ENCODE data around the gene RAB11A. TPM values are rescaled to one million over a fixed set of nuclear protein-coding genes. Genes with fewer than 3 reads are reported as not detected.

The RAB11A gene
- polyA plus RNA-seq, 1 of the 3 experiments (the other 2 are of a cell fraction), result 352 TPM

DNA sequence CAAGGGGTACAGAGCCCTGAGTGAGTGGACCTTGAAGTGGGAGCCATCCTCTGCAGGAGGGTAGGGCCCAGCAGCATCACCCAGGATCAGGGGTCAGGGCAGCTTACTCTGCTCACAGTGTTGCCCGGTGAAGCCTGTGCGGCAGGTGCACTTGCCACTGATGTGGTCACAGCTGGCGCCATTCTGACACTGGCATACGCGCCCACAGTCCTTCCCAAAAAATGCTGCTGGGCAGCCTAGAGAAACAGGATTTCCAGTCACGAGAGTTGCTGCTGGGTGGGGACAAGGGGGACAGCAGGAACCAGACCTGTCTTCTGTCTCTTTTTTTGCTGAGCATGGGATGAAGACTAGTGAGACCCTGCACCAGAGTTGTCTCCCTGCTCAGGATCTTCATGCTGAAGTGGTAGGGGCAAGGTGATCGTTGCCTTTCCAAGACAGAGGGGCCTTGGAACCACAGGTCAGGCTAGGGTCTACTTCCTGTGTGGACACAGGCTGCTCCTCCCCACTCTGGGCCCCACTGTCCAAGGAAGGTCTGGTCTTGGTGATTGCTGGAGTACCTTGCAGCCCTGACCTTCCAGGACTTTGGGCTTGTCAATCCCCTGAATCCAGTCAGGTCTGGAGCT, 46.9 kb downstream of the RAB11A start:
- H3K4me2 ChIP-seq, result no peak overlapping the region
- no peaks in the 10 kb centered on the region for H3K79me2 ChIP-seq (ENCODE audit: insufficient read depth)
- H3K9me2 ChIP-seq, result no peaks in the 10 kb centered on the region
- no peak overlapping the region for H2AFZ ChIP-seq (ENCODE audit: low read depth)
- CTCF ChIA-PET, result interaction anchor here (0.6 to 4.1 kb wide), 44 partner anchors 9 to 582 kb away, joined by 3 to 40 read pairs (median 4); partner anchors contain the start of gene SNAPC5
- no peaks in the 10 kb centered on the region for H4K20me1 ChIP-seq (ENCODE audit: insufficient read depth)
- no peak overlapping the region for H3K9ac ChIP-seq
- no peak for TF ChIP-seq TAF1 (IDR thresholded peaks at IDR 0.05; ENCODE audit: borderline replicate concordance, low read depth, low read length)
- TF ChIP-seq, protein P1, sequence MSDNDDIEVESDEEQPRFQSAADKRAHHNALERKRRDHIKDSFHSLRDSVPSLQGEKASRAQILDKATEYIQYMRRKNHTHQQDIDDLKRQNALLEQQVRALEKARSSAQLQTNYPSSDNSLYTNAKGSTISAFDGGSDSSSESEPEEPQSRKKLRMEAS (IDR thresholded peaks at IDR 0.05; ENCODE audit: low read depth), result no peak
- POLR2A ChIA-PET, result interaction anchor here (0.6 to 0.8 kb wide), 2 partner anchors 16 to 331 kb away, joined by 3 read pairs; no protein-coding TSS in a partner anchor
- no peaks in the 10 kb centered on the region for H3K9me3 ChIP-seq
- H3K4me1 ChIP-seq (ENCODE audit: control insufficient read depth in 1 of 2, insufficient read depth in 2 of 2, low read depth in 1 of 2, low read length in 1 of 2), result peaks cover 0 to 17% of the 10 kb centered on the region in 2 experiments; a peak in 1 of 4 replicates
- H3K27ac ChIP-seq (ENCODE audit: low read depth in 2 of 2, low read length in 1 of 2), result no peak overlapping the region
- DNase-seq, result no peak
- no peaks in the 10 kb centered on the region for H3F3A ChIP-seq (replicated peaks; ENCODE audit: insufficient read depth)
- no peaks in the 10 kb centered on the region for H3K27me3 ChIP-seq (ENCODE audit: insufficient read depth)
- H3K4me3 ChIP-seq (ENCODE audit: low read depth in 2 of 2, low read length in 1 of 2), result no peak overlapping the region
- peaks cover 0 to 9% of the 10 kb centered on the region in 2 experiments for H3K36me3 ChIP-seq (replicated peaks in 1 of 2; ENCODE audit: control insufficient read depth in 1 of 2, insufficient read depth in 2 of 2, low read length in 1 of 2)
- 17% methylated on average over 1 of the region's 7 CpGs for WGBS (ENCODE audit: low lambda C conversion rate)

DNA sequence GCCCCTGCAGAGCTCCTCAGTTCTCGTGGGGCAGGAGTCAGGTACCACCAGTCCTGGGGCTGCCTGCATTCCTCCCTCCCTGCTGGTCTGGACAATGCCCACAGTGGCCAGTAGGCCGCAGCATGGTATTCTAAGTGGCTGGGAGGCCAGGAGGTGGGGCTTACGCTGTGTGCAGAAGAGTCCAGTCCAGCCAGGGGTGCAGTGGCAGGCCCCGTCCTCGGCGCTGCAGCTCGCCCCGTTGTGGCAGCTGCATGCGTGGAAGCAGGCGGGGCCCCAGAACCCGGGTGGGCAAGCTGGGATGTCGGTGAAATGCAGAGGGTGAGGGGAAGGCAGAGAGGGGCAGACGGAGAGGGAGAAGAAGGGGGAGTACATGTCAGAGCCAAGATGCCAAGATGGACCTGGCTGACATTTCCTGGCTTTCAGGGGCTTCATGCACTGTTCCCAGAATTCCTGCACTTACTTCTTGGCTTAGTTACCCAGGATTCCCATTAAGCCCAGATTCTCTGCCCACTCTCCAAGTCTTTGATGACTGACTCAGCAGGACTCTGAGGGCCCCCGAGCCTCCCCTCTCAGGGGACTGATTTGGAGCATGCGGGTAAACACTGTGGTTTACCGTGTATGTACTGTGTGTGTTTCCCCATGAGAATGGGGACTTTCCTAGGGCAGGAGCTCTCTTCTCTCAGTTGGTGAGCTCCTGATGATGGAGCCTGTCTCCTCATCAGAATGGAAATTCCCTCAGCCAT, 47.5 kb downstream of the RAB11A start:
- 48% methylated on average over 7 of the region's 16 CpGs for WGBS (ENCODE audit: low lambda C conversion rate)
- Histone ChIP-seq H2AFZ (ENCODE audit: low read depth) (no peak overlapping the region), H3K9ac (no peak overlapping the region), H3K4me2 (no peak overlapping the region), H3K9me2 (no peaks in the 10 kb centered on the region), H3K4me3 (ENCODE audit: low read depth in 2 of 2, low read length in 1 of 2) (no peak overlapping the region), H3K27me3 (ENCODE audit: insufficient read depth) (no peaks in the 10 kb centered on the region), H3F3A (replicated peaks; ENCODE audit: insufficient read depth) (no peaks in the 10 kb centered on the region), H3K36me3 (replicated peaks in 1 of 2; ENCODE audit: control insufficient read depth in 1 of 2, insufficient read depth in 2 of 2, low read length in 1 of 2) (peaks cover 0 to 9% of the 10 kb centered on the region in 2 experiments), H3K4me1 (ENCODE audit: control insufficient read depth in 1 of 2, insufficient read depth in 2 of 2, low read depth in 1 of 2, low read length in 1 of 2) (peaks cover 0 to 23% of the 10 kb centered on the region in 2 experiments; a peak in 1 of 4 replicates), H3K27ac (ENCODE audit: low read depth in 2 of 2, low read length in 1 of 2) (no peak overlapping the region), H3K9me3 (no peaks in the 10 kb centered on the region), H3K79me2 (ENCODE audit: insufficient read depth) (no peaks in the 10 kb centered on the region), H4K20me1 (ENCODE audit: insufficient read depth) (no peaks in the 10 kb centered on the region)
- ChIA-PET CTCF (interaction anchor here (0.5 to 4.1 kb wide), 55 partner anchors 9 to 650 kb away, joined by 3 to 40 read pairs (median 4); partner anchors contain the start of gene SNAPC5), POLR2A (interaction anchor here (0.6 to 0.8 kb wide), 2 partner anchors 15 to 332 kb away, joined by 3 read pairs; no protein-coding TSS in a partner anchor)
- DNase-seq, result peak; percentile 91
- TF ChIP-seq, protein P2, sequence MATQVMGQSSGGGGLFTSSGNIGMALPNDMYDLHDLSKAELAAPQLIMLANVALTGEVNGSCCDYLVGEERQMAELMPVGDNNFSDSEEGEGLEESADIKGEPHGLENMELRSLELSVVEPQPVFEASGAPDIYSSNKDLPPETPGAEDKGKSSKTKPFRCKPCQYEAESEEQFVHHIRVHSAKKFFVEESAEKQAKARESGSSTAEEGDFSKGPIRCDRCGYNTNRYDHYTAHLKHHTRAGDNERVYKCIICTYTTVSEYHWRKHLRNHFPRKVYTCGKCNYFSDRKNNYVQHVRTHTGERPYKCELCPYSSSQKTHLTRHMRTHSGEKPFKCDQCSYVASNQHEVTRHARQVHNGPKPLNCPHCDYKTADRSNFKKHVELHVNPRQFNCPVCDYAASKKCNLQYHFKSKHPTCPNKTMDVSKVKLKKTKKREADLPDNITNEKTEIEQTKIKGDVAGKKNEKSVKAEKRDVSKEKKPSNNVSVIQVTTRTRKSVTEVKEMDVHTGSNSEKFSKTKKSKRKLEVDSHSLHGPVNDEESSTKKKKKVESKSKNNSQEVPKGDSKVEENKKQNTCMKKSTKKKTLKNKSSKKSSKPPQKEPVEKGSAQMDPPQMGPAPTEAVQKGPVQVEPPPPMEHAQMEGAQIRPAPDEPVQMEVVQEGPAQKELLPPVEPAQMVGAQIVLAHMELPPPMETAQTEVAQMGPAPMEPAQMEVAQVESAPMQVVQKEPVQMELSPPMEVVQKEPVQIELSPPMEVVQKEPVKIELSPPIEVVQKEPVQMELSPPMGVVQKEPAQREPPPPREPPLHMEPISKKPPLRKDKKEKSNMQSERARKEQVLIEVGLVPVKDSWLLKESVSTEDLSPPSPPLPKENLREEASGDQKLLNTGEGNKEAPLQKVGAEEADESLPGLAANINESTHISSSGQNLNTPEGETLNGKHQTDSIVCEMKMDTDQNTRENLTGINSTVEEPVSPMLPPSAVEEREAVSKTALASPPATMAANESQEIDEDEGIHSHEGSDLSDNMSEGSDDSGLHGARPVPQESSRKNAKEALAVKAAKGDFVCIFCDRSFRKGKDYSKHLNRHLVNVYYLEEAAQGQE (IDR thresholded peaks at IDR 0.05; ENCODE audit: low read depth, low read length), result no peak
- no peak for TF ChIP-seq TEAD4 (IDR thresholded peaks at IDR 0.05; ENCODE audit: borderline replicate concordance, insufficient read depth)
- TF ChIP-seq, protein P3, sequence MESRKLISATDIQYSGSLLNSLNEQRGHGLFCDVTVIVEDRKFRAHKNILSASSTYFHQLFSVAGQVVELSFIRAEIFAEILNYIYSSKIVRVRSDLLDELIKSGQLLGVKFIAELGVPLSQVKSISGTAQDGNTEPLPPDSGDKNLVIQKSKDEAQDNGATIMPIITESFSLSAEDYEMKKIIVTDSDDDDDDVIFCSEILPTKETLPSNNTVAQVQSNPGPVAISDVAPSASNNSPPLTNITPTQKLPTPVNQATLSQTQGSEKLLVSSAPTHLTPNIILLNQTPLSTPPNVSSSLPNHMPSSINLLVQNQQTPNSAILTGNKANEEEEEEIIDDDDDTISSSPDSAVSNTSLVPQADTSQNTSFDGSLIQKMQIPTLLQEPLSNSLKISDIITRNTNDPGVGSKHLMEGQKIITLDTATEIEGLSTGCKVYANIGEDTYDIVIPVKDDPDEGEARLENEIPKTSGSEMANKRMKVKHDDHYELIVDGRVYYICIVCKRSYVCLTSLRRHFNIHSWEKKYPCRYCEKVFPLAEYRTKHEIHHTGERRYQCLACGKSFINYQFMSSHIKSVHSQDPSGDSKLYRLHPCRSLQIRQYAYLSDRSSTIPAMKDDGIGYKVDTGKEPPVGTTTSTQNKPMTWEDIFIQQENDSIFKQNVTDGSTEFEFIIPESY (IDR thresholded peaks at IDR 0.05; ENCODE audit: borderline replicate concordance, low read depth), result no peak
- TF ChIP-seq, protein P4, sequence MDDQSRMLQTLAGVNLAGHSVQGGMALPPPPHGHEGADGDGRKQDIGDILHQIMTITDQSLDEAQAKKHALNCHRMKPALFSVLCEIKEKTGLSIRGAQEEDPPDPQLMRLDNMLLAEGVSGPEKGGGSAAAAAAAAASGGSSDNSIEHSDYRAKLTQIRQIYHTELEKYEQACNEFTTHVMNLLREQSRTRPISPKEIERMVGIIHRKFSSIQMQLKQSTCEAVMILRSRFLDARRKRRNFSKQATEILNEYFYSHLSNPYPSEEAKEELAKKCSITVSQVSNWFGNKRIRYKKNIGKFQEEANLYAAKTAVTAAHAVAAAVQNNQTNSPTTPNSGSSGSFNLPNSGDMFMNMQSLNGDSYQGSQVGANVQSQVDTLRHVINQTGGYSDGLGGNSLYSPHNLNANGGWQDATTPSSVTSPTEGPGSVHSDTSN (IDR thresholded peaks at IDR 0.05), result no peak
- no peak for TF ChIP-seq FOXJ3 (CRISPR knock-in tag; IDR thresholded peaks at IDR 0.05)
- no peak for TF ChIP-seq EP300 (IDR thresholded peaks at IDR 0.05; ENCODE audit: borderline replicate concordance in 1 of 2, low read depth in 1 of 2, low read length in 1 of 2)
- TF ChIP-seq RFX5 (IDR thresholded peaks at IDR 0.05; ENCODE audit: low read length), result no peak
- no peak for TF ChIP-seq GATA2 (CRISPR knock-in tag; IDR thresholded peaks at IDR 0.05)
- TF ChIP-seq CHD2 (IDR thresholded peaks at IDR 0.05; ENCODE audit: low read length, partially characterized antibody), result peak; percentile 30
- TF ChIP-seq MXI1 (IDR thresholded peaks at IDR 0.05; ENCODE audit: low read depth, low read length), result 0 out of 2 replicates have a peak, but pooled peaks have one; percentile 31
- TF ChIP-seq SMC3 (IDR thresholded peaks at IDR 0.05; ENCODE audit: low read depth, low read length), result peak; percentile 87
- TF ChIP-seq, protein P5, sequence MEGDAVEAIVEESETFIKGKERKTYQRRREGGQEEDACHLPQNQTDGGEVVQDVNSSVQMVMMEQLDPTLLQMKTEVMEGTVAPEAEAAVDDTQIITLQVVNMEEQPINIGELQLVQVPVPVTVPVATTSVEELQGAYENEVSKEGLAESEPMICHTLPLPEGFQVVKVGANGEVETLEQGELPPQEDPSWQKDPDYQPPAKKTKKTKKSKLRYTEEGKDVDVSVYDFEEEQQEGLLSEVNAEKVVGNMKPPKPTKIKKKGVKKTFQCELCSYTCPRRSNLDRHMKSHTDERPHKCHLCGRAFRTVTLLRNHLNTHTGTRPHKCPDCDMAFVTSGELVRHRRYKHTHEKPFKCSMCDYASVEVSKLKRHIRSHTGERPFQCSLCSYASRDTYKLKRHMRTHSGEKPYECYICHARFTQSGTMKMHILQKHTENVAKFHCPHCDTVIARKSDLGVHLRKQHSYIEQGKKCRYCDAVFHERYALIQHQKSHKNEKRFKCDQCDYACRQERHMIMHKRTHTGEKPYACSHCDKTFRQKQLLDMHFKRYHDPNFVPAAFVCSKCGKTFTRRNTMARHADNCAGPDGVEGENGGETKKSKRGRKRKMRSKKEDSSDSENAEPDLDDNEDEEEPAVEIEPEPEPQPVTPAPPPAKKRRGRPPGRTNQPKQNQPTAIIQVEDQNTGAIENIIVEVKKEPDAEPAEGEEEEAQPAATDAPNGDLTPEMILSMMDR (IDR thresholded peaks at IDR 0.05), result peak; percentile 61
- peak; percentile 97 for TF ChIP-seq RAD21 (IDR thresholded peaks at IDR 0.05; ENCODE audit: low read length)
- no peak for TF ChIP-seq TCF12 (IDR thresholded peaks at IDR 0.05)
